GDM1 (cell line): Measurements from ENCODE around the gene POU2AF3.

Experiments used
- DNase-seq: peaks from one replicate; lab custom pipeline; 2025; lab: John Stamatoyannopoulos, UW

POU2AF3 gene

GRCh38 chr11:111329306-111330204 is 31.2 kb downstream of the POU2AF3 start:
- DNase-seq: no peak

GRCh38 chr11:111330234-111330893 is 32.0 kb downstream of the POU2AF3 start:
- no peak for DNase-seq

GRCh38 chr11:111331711-111332479 is 33.5 kb downstream of the POU2AF3 start:
- DNase-seq: no peak

GRCh38 chr11:111334532-111335502 is 36.5 kb downstream of the POU2AF3 start:
- DNase-seq: no peak

- DNase-seq: no peak
Observed at GRCh38 chr11:111335549-111335948, 37.2 kb downstream of the POU2AF3 start.

- no peak for DNase-seq
Observed at GRCh38 chr11:111336062-111336461, 37.7 kb downstream of the POU2AF3 start.

- DNase-seq: no peak
Observed at GRCh38 chr11:111336582-111337256, 38.4 kb downstream of the POU2AF3 start.

- no peak for DNase-seq
Observed at GRCh38 chr11:111339758-111340388, 41.5 kb downstream of the POU2AF3 start.

- DNase-seq: no peak
Observed at GRCh38 chr11:111342329-111342728, 44.0 kb downstream of the POU2AF3 start.

GRCh38 chr11:111344032-111344431 is 45.7 kb downstream of the POU2AF3 start:
- DNase-seq: no peak

- no peak for DNase-seq
Observed at GRCh38 chr11:111347002-111347722, 48.8 kb downstream of the POU2AF3 start.

GRCh38 chr11:111347723-111348115 is 49.4 kb downstream of the POU2AF3 start:
- DNase-seq: no peak

GRCh38 chr11:111348147-111348546 is 49.8 kb downstream of the POU2AF3 start:
- no peak for DNase-seq

- no peak for DNase-seq
Observed at GRCh38 chr11:111349191-111349695, 50.9 kb downstream of the POU2AF3 start.

GRCh38 chr11:111350811-111351210 is 52.5 kb downstream of the POU2AF3 start:
- DNase-seq: no peak

- no peak for DNase-seq
Observed at GRCh38 chr11:111351374-111352055, 53.2 kb downstream of the POU2AF3 start.

GRCh38 chr11:111352231-111352746 is 53.9 kb downstream of the POU2AF3 start:
- DNase-seq: no peak

- DNase-seq: no peak
Observed at GRCh38 chr11:111352935-111353710, 54.8 kb downstream of the POU2AF3 start.
